GM12878 (cell line): Measurements from ENCODE around the gene KDM1B. TPM values are rescaled to one million over a fixed set of nuclear protein-coding genes. Genes with fewer than 3 reads are reported as not detected.
A peak's percentile ranks its signal among the peaks of the same experiment; 100 is the strongest.

Experiments used
- ATAC-seq: fragments of 200-7000 bp; cut with Tn5 transposase; 3 replicates; pipeline ENCODE4 v1.9.1; 2020; ENCODE audit warnings: mild to moderate bottlenecking, moderate library complexity
- BruUV-seq: library from RNA; stranded (reverse); fragments of 400-500 nt; replicated peaks from 2 replicates; lab custom pipeline; 2021; lab: Mats Ljungman, UMichigan
- CTCF ChIA-PET: fragments of 300-600 bp; sonication (Branson Sonifier 250); formaldehyde crosslinking; extraction: SDS; loops from one replicate; lab custom pipeline; 2021; ENCODE audit warnings: inconsistent platforms; lab: Yijun Ruan, JAX
- POLR2A ChIA-PET: fragments of 350-600 bp; formaldehyde crosslinking; extraction: SDS; loops from one replicate; lab custom pipeline; 2021; ENCODE audit warnings: inconsistent platforms; lab: Charles Lee
- RAD21 ChIA-PET: fragments of 300-600 bp; sonication (Branson Sonifier 250); formaldehyde crosslinking; loops from one replicate; lab custom pipeline; 2023; ENCODE audit warnings: antibody characterized with exemption; ENCODE audit not compliant: unreplicated experiment; lab: Charles Lee
- SMC1A ChIA-PET: fragments of 300-600 bp; sonication (Branson Sonifier 250); formaldehyde crosslinking; loops from one replicate; lab custom pipeline; 2023; ENCODE audit not compliant: unreplicated experiment, uncharacterized antibody; lab: Charles Lee
- DNase-seq: peaks from one replicate; pipeline ENCODE4 v3.0.0-alpha.2; 2011; ENCODE audit warnings: low read depth, low spot score
- FAIRE-seq: peaks from 3 replicates; lab custom pipeline; 2011; peaks lifted over from hg19 to GRCh38; lab: Jason Lieb, UNC
- H2AFZ ChIP-seq: 2 replicates; pipeline ENCODE4 v1.6.0; 2011; ENCODE audit warnings: low read depth, low read length, control low read depth; ENCODE audit not compliant: control insufficient read depth
- H3K27ac ChIP-seq: 2 replicates; pipeline ENCODE4 v1.5.1; 2011; ENCODE audit warnings: control low read depth; ENCODE audit not compliant: control insufficient read depth, insufficient read depth
- H3K27me3 ChIP-seq, 2 experiments: replicated peaks in 1 of 2; 2 replicates each; pipeline versions ENCODE4 v1.6.0 to v1.6.1; 2011; ENCODE audit warnings: low read length in 1 of 2; ENCODE audit not compliant: control insufficient read depth in 2 of 2, insufficient read depth in 2 of 2
- H3K36me3 ChIP-seq, 2 experiments: 2 replicates each; pipeline ENCODE4 v1.5.1; 2011; ENCODE audit warnings: low read length in 1 of 2; ENCODE audit not compliant: control insufficient read depth in 2 of 2, insufficient read depth in 2 of 2
- H3K4me1 ChIP-seq: 2 replicates; pipeline ENCODE4 v1.6.1; 2011; ENCODE audit warnings: mild to moderate bottlenecking, low read length, moderate library complexity, mixed read lengths; ENCODE audit not compliant: control insufficient read depth, insufficient read depth
- H3K4me2 ChIP-seq: 2 replicates; pipeline ENCODE4 v1.6.0; 2011; ENCODE audit warnings: control low read depth; ENCODE audit not compliant: control insufficient read depth, insufficient read depth
- H3K4me3 ChIP-seq: fragments of 200-600 bp; sonication (generic); 2 replicates; pipeline ENCODE4 v1.5.1; 2016
- H3K79me2 ChIP-seq: 2 replicates; pipeline ENCODE4 v1.6.0; 2011; ENCODE audit warnings: low read length; ENCODE audit not compliant: control insufficient read depth, insufficient read depth
- H3K9ac ChIP-seq: 2 replicates; pipeline ENCODE4 v1.8.0; 2011; ENCODE audit warnings: low read length, control low read depth, mixed read lengths; ENCODE audit not compliant: control insufficient read depth, insufficient read depth
- H3K9me3 ChIP-seq: replicated peaks from 3 replicates; pipeline ENCODE4 v1.5.1; 2011; ENCODE audit warnings: mild to moderate bottlenecking, low read length; ENCODE audit not compliant: control insufficient read depth, insufficient read depth
- H4K20me1 ChIP-seq: 2 replicates; pipeline ENCODE4 v1.6.0; 2011; ENCODE audit not compliant: control insufficient read depth, insufficient read depth
- CHD4 ChIP-seq: fragments of 200-600 bp; sonication (generic); IDR thresholded peaks from 2 replicates; pipeline ENCODE4 v1.6.1; 2016; ENCODE audit warnings: mild to moderate bottlenecking
- HDAC2 ChIP-seq: fragments of 200-600 bp; sonication (generic); IDR thresholded peaks from 2 replicates; pipeline ENCODE4 v1.6.1; 2017
- IKZF2 ChIP-seq, 2 experiments: fragments of 450-650 bp; IDR thresholded peaks; 2 replicates each; pipeline ENCODE4 v1.6.1; 2017; ENCODE audit warnings: mild to moderate bottlenecking in 2 of 2, moderate library complexity in 2 of 2
- NBN ChIP-seq: fragments of 450-650 bp; IDR thresholded peaks from 2 replicates; pipeline ENCODE4 v1.6.1; 2016
- NR2F1 ChIP-seq: fragments of 450-650 bp; conservative IDR thresholded peaks from 2 replicates; pipeline ENCODE4 v1.6.1; 2017; ENCODE audit warnings: mild to moderate bottlenecking
- RUNX3 ChIP-seq: IDR thresholded peaks from 2 replicates; pipeline ENCODE4 v1.6.1; 2012; ENCODE audit warnings: low read length, inconsistent platforms
- SMAD1 ChIP-seq: fragments of 450-650 bp; IDR thresholded peaks from 2 replicates; pipeline ENCODE4 v1.6.1; 2018; ENCODE audit warnings: mild to moderate bottlenecking, low read depth; ENCODE audit not compliant: partially characterized antibody
- SPI1 ChIP-seq: IDR thresholded peaks from 2 replicates; pipeline ENCODE4 v1.6.1; 2011; ENCODE audit warnings: low read depth, mild to moderate bottlenecking, low read length, moderate library complexity, borderline replicate concordance; ENCODE audit not compliant: insufficient read depth
- ZBTB11 ChIP-seq: fragments of 450-650 bp; formaldehyde crosslinking; IDR thresholded peaks from 2 replicates; pipeline ENCODE4 v1.5.0; 2022; ENCODE audit warnings: mild to moderate bottlenecking, missing genetic modification characterization
- WGBS: methylation state at CpG from one replicate; pipeline ENCODE4 v1.1.6; 2016; ENCODE audit warnings: low lambda C conversion rate; ENCODE audit not compliant: insufficient replicate concordance, insufficient coverage; ENCODE audit errors: missing lambda C conversion rate; 5-methylcytosine and 5-hydroxymethylcytosine counted together
- in situ Hi-C: fragments of 300-500 bp; cut with MboI; formaldehyde crosslinking; loops from 9 replicates; pipeline ENCODE4 v1.14.3; 2018; ENCODE audit warnings: mixed read lengths
- intact Hi-C: fragments of 100-400 bp; cut with micrococcal nuclease; formaldehyde crosslinking; loops from one replicate; pipeline ENCODE4 v1.14.2; 2022; ENCODE audit not compliant: unreplicated experiment
- polyA plus RNA-seq, 11 experiments: library from polyadenylated mRNA; depleted of rRNA in 4 of 11; unstranded in 6 of 11; stranded (reverse) in 5 of 11; fragments of >200 nt; fragmentation: Nextera tagmentation in 4 of 11; fragmentation: Illumina TruSeq in 1 of 11; extraction: Ambion mirVana in 4 of 11; extraction: Trizol in 1 of 11; gene quantifications; 1 replicate in 1 of 11; 2 replicates in 10 of 11; pipeline versions ENCODE4 v1.2.1 to v1.2.3, GENCODE V29; 2011 to 2016; ENCODE audit warnings: inconsistent platforms in 2 of 11, missing spikeins in 2 of 11, low read depth in 1 of 11
- total RNA-seq, 4 experiments: library from RNA; depleted of rRNA in 3 of 4; stranded (reverse); fragments of >200 nt in 3 of 4; fragmentation: Illumina TruSeq in 1 of 4; extraction: Trizol in 1 of 4; gene quantifications; 2 replicates each; pipeline versions ENCODE4 v1.2.1 to v1.2.3, GENCODE V29; 2013 to 2021
- TF ChIP-seq, protein P1 (sequence below): IDR thresholded peaks from 2 replicates; pipeline ENCODE4 v1.6.1; 2012; ENCODE audit warnings: low read length, inconsistent platforms

The KDM1B gene
- total and polyA plus RNA-seq, 10 of the 15 experiments (the other 5 are each of a cell fraction or from before 2014, with no cell fraction given): 1.7 to 22.5 (median 13.9) TPM

GRCh38 chr6:18115356-18115755, 39.9 kb upstream of the KDM1B start:
- RAD21 ChIA-PET: no interaction called here
- ATAC-seq: no peak
- no peak overlapping the region for H3K9ac ChIP-seq
- H3K27me3 ChIP-seq: no peaks in the 10 kb centered on the region
- no peaks in the 10 kb centered on the region for H3K36me3 ChIP-seq
- no peaks in the 10 kb centered on the region; the same call in 1 of the 2 replicates for H3K4me1 ChIP-seq
- POLR2A ChIA-PET: no interaction called here
- no peaks in the 10 kb centered on the region for H3K9me3 ChIP-seq
- DNase-seq: no peak
- FAIRE-seq: no peak
- no TSS peak for BruUV-seq
- no peak overlapping the region for H3K4me3 ChIP-seq
- in situ Hi-C loops (no loop called here), intact Hi-C loops (no loop called here)
- H2AFZ ChIP-seq: no peak overlapping the region
- TF ChIP-seq NBN: no peak
- peak; percentile 44; the same call in 1 of the 2 replicates for TF ChIP-seq SPI1
- TF ChIP-seq, protein P1, sequence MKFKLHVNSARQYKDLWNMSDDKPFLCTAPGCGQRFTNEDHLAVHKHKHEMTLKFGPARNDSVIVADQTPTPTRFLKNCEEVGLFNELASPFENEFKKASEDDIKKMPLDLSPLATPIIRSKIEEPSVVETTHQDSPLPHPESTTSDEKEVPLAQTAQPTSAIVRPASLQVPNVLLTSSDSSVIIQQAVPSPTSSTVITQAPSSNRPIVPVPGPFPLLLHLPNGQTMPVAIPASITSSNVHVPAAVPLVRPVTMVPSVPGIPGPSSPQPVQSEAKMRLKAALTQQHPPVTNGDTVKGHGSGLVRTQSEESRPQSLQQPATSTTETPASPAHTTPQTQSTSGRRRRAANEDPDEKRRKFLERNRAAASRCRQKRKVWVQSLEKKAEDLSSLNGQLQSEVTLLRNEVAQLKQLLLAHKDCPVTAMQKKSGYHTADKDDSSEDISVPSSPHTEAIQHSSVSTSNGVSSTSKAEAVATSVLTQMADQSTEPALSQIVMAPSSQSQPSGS: no peak
- peak; percentile 52 for TF ChIP-seq RUNX3
- no peak overlapping the region for H3K27ac ChIP-seq
- 3% methylated on average over 2 of the region's 2 CpGs for WGBS
- no peaks in the 10 kb centered on the region for H3K79me2 ChIP-seq
- CTCF ChIA-PET: interaction anchor here (0.6 kb wide), 1 partner anchor 330 kb away, joined by 4 read pairs; no protein-coding TSS in a partner anchor
- SMC1A ChIA-PET: no interaction called here
- H3K4me2 ChIP-seq: no peak overlapping the region
- no peaks in the 10 kb centered on the region for H4K20me1 ChIP-seq

- Histone ChIP-seq H3K4me3 (no peak overlapping the region), H3K4me2 (no peak overlapping the region), H3K27ac (no peak overlapping the region), H2AFZ (no peak overlapping the region), H3K4me1 (no peaks in the 10 kb centered on the region; the same call in 1 of the 2 replicates), H3K27me3 (no peaks in the 10 kb centered on the region), H4K20me1 (no peaks in the 10 kb centered on the region), H3K36me3 (no peaks in the 10 kb centered on the region), H3K9ac (no peak overlapping the region), H3K9me3 (no peaks in the 10 kb centered on the region; the same call in 2 of the 3 replicates), H3K79me2 (no peaks in the 10 kb centered on the region)
- no peak for DNase-seq
- WGBS: 76% methylated on average over 5 of the region's 5 CpGs
- CTCF ChIA-PET: no interaction called here
- ATAC-seq: no peak
- SMC1A ChIA-PET: interaction anchor here (1.0 kb wide), 1 partner anchor 298 kb away, joined by 3 read pairs; no protein-coding TSS in a partner anchor
- RAD21 ChIA-PET: no interaction called here
- FAIRE-seq: no peak
- intact Hi-C loops: no loop called here
- in situ Hi-C loops: no loop called here
- BruUV-seq: no TSS peak
- POLR2A ChIA-PET: no interaction called here
- TF ChIP-seq CHD4: no peak
- no peak for TF ChIP-seq HDAC2
- no peak for TF ChIP-seq IKZF2 (IDR thresholded peaks at IDR 0.05)
- TF ChIP-seq ZBTB11 (CRISPR knock-in tag): no peak
- TF ChIP-seq SMAD1: no peak
- TF ChIP-seq NR2F1: no peak
Observed at GRCh38 chr6:18117136-18117535, 38.1 kb upstream of the KDM1B start.
